Neural cell (in vitro differentiated cells): Measurements from ENCODE around the gene CENPW.

ENCODE experiments used
- EP300 ChIP-seq: fragments of 450-650 bp; conservative IDR thresholded peaks from 2 replicates; pipeline ENCODE4 v1.6.1; 2014; ENCODE audit warnings: antibody characterized with exemption, mild to moderate bottlenecking, moderate library complexity; ENCODE audit not compliant: poor library complexity, severe bottlenecking
- EZH2 ChIP-seq: fragments of 200-600, 300-800 bp; shearing (Covaris generic), sonication (generic); IDR thresholded peaks from 2 replicates; pipeline ENCODE4 v1.6.1; 2014; ENCODE audit warnings: antibody characterized with exemption, low read length, borderline replicate concordance, mild to moderate bottlenecking; ENCODE audit not compliant: insufficient read depth, poor library complexity, severe bottlenecking
- MXI1 ChIP-seq: fragments of 450-650 bp; conservative IDR thresholded peaks from 2 replicates; pipeline ENCODE4 v1.6.1; 2014; ENCODE audit warnings: antibody characterized with exemption, mild to moderate bottlenecking; ENCODE audit not compliant: poor library complexity, severe bottlenecking
- POLR2AphosphoS5 ChIP-seq: IDR thresholded peaks from 2 replicates; pipeline ENCODE4 v1.6.1; 2012
- RAD21 ChIP-seq: fragments of 450-650 bp; conservative IDR thresholded peaks from 2 replicates; pipeline ENCODE4 v1.6.1; 2014; ENCODE audit warnings: antibody characterized with exemption, mild to moderate bottlenecking, moderate library complexity
- SMC3 ChIP-seq: fragments of 450-650 bp; conservative IDR thresholded peaks from 2 replicates; pipeline ENCODE4 v1.6.1; 2014; ENCODE audit warnings: antibody characterized with exemption, mild to moderate bottlenecking, moderate library complexity; ENCODE audit not compliant: poor library complexity
- TAF1 ChIP-seq: IDR thresholded peaks from 2 replicates; pipeline ENCODE4 v1.6.1; 2012; ENCODE audit warnings: low read depth
- TF ChIP-seq, protein P1 (sequence below): fragments of 450-650 bp; IDR thresholded peaks from 2 replicates; pipeline ENCODE4 v1.5.1; 2014; ENCODE audit warnings: antibody characterized with exemption, mild to moderate bottlenecking, moderate library complexity; ENCODE audit not compliant: poor library complexity, severe bottlenecking

DNA sequence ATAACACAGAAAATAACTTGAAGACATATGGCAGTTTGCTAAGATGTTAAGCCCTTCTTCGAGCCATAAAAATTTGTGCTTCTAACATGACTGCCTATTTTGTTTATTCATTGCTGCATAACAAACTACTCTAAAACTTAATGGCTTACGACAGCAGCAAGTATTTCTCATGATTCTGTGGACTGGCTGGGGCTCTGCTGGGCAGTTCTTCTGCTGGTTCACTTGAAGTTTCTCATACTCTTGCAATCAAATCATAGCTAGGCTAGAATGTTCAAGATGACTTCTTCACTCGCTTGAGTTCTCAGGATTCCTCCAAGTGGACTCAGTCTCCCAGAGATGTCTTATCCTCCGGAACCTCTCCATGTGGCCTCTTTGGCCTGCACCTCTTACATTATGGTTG is 33.4 kb downstream of the CENPW start:
- TF ChIP-seq, protein P1, sequence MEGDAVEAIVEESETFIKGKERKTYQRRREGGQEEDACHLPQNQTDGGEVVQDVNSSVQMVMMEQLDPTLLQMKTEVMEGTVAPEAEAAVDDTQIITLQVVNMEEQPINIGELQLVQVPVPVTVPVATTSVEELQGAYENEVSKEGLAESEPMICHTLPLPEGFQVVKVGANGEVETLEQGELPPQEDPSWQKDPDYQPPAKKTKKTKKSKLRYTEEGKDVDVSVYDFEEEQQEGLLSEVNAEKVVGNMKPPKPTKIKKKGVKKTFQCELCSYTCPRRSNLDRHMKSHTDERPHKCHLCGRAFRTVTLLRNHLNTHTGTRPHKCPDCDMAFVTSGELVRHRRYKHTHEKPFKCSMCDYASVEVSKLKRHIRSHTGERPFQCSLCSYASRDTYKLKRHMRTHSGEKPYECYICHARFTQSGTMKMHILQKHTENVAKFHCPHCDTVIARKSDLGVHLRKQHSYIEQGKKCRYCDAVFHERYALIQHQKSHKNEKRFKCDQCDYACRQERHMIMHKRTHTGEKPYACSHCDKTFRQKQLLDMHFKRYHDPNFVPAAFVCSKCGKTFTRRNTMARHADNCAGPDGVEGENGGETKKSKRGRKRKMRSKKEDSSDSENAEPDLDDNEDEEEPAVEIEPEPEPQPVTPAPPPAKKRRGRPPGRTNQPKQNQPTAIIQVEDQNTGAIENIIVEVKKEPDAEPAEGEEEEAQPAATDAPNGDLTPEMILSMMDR, result no peak
- TF ChIP-seq POLR2AphosphoS5 (no peak), EZH2 (no peak), TAF1 (no peak), MXI1 (no peak), EP300 (no peak), SMC3 (no peak), RAD21 (no peak)
